HG03460 (cell line): ENCODE measurements around the gene PIK3CB.
"Not testable (repeated sequence)": the region's sequence is repeated elsewhere in the genome, so short reads cannot be mapped to it uniquely, and the experiment has no call there.

ENCODE experiments used
- ATAC-seq: cut with Tn5 transposase; IDR thresholded peaks from one replicate; pipeline ENCODE4 v1.9.1; 2021; ENCODE audit not compliant: unreplicated experiment

PIK3CB gene

DNA sequence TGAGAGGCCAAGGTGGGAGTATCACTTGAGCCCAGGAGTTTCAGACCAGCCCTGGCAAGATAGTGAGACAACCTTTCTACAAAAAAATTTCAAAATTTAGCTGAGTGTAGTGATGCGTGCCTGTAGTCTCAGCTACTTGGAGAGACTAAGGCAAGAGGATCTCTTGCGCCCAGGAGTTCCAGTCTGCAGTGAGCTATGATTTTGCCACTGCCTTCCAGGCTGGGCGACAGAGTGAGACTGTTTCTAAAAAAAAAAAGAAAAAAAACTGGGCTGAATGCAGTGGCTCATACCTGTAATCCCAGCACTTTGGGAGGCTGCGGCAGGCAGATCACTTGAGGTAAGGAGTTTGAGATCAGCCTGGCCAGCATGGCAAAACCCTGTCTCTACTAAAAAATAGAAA, 14.0 kb upstream of the PIK3CB start:
- no peak for ATAC-seq

DNA sequence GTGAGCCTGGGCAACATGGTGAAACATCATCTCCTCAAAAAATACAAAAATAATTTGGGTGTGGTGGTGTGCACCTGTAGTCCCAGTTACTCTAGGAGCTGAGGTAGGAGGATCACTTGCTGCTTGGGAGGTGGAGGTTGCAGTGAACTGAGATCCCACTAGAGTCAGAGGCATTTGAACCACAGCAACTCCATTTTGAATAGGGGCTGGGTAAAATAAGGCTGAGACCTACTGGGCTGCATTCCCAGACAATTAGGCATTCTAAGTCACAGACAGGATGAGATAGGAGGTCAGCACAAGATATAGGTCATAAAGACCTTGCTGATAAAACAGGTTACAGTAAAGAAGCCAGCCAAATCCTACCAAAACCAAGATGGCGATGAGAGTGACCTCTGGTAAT, 12.1 kb upstream of the PIK3CB start:
- ATAC-seq: not testable (repeated sequence)

DNA sequence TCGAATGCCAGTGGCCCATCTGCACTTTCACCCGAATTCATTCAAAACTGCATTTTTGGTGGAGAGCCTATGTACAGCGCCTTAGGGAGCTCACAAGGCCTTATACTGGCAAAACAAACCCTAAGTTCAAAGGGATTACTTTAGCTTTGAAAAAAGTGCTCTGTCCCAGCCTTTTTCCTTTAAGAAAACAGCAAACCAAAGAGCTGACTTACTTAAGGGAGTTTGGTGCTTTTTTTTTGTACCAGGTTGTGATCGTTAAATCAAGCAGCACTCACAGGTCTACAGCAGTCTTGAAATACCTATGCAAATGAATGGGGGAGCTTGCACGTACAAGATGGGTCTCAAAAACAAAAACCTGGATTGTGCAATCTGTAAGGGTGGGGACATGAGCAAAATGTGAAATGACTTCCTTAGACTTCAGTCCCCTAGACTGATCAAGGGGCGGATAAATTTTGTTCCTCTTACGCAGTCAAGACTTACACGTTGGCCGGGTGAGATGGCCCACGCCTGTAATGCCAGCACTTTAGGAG, 11.6 kb upstream of the PIK3CB start:
- ATAC-seq: no peak

DNA sequence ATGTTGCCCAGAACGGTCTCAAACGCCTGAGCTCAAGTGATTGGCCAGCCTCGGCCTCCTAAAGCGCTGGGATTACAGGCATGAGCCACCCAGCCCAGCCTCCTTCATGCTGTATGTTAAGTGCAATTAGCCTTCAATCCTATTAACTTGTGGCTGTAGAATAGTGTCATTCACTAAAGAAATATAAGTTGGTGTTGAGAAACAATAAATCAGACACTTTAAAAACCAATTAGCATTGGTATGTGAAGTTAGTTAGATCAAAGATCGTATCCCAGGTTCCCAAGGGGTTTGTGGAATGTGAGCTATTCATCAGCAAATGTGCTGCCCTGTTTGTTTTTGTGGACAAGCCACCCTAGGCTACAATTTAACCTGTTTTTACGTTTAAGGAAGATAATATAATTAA, 11.0 kb upstream of the PIK3CB start:
- ATAC-seq: no peak

DNA sequence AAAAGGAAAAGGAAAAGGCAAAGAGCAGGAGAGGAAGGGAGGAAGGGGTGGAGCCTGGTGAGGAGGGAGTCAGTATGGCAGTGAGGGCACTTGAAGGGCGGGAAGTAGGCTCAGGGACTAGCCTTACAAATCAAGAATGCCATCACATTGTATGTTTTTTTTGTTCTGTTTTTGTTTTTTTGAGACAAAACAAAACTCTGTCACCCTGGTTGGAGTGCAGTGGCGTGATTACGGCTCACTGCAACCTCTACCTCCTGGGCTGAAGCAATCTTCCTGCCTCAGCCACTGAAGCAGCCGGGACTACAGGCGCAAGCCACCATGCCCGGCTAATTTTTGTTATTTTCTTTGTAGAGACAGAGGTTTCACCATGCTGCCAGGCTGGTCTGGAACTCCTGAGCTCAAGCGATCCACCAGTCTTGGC, 10.5 kb upstream of the PIK3CB start:
- no peak for ATAC-seq

DNA sequence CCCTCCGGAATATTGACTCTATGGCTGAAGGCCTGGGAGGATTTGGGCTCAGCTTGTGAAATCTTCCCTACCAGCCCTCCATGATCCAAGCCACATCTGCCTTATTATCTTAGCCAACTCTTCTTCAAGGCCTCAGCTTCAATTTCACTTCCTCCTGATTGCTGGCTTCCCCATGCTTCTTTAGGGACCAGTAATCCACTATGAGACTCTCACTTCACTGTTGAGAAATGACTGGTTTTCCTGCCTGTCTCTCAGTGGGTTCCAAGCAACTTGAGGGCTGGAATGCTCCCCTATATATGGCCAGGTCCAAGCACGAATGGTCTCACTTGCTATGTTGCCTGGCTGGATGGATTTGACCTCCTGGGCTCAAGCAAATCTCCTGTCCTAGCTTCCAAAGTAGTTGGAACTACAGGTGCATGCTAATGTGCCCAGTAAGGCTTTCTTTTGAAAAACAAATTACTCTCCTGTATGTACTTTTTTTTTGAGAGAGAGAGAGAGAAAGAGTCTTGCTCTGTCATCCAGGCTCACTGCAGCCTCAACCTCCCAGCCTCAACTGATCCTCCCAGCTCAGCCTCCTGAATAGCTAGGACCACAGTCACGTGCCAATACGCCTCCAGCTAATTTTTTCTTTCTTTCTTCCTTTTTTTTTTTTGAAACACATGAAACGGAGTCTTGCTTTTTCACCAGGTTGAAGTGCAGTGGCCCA, 7.9 kb upstream of the PIK3CB start:
- peak; percentile 84 for ATAC-seq

DNA sequence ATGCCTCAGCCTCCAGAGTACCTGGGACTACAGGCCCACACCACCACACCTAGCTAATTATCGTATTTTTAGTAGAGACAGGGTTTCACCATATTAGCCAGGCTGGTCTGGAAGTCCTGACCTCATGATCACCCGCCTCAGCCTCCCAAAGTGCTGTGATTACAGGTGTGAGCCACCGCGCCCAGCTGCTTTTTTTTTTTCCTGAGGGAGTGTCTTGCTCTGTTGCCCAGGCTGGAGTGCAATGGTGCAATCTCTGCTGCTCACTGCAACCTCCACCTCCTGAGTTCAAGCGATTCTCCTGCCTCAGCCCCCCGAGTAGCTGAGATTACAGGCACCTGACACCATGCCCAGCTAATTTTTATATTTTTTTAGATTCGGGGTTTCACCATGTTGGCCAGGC, 3.7 kb upstream of the PIK3CB start:
- not testable (repeated sequence) for ATAC-seq

DNA sequence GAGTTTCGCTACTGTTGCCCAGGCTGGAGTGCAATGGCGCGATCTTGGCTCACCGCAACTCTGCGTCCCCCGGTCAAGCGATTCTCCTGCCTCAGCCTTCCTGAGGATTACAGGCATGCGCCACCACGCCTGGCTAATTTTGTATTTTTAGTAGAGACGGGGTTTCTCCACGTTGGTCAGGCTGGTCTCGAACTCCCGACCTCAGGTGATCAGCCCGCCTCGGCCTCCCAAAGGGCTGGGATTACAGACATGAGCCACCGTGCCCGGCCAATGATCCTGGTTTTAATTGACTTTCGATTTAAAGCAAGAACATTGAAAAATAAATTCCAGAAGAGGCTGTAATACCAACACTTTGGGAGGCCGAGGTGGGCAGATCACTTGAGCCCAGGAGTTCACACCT, 1.1 kb upstream of the PIK3CB start:
- ATAC-seq: not testable (repeated sequence)

DNA sequence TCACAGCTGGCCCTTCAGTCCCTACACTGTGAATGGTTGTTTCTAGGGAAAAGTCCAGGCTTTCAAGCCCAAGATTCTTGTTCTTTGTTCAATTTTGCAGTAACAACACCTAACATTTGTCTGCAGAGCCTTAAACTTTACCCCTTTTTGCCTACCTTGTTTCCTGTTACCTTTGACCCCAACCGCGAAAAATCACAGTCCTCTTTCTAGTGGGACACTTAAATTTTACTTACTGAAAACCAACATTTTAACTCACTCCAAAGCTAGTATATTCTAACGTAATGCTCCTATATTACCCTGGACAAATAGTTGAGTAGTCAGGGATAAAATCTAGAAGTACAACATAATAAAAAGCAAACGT, 649 bp upstream of the PIK3CB start:
- ATAC-seq: no peak

DNA sequence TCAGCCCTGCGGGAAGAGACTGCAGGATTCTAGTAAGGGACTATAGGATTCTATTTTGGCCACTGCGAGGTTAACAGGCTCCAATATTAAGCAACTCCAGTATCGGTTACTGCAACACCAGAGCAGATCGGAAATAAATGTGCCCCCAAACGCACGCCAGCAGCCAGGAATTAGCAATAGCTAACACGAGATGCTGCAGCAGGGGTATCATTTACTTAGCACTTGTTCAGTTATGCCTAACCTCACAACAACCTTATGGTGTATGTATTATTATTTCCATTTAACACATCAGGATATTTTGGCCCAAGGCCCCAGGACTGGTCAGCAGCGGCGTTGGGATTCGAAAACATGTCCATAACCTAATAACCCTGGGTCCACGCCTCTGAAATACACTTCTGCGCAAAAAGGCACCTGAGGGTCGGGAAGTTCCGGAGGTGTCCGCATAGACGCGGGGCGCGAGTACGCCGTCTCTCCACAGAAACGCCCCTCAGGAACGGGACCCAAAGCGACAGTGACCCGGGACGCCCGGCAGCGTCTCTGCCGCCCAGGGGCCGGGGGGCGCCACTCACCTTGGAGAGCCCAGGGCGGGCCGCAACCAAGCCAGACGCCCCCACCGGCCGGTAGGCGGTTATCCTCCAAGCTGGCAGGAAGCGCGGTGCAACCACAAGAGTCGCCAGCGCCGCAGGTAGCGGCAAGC, 681 bp downstream of the PIK3CB start:
- peak; percentile 43 for ATAC-seq

DNA sequence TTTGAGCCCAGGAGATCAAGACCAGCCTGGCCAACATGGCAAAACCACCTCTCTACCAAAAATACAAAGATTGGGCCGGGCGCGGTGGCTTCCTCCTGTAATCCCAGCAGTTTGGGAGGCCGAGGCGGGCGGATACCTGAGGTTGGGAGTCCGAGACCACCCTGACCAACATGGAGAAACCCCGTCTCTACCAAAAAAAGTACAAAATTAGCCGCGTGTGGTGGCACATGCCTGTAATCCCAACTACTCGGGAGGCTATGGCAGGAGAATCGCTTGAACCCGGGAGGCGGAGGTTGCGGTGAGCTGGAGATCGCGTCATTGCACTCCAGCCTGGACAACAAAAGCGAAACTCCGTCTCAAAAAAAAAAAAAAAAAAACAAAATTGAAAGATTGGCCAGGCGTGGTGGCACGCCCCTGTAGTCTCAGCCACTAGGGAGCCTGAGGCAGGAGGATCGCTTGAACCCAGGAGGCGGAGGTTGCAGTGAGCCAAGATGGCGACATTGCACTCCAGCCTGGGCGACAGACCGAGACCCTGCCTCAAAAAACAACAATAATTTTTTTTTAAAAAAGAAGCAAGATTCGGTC, 2.2 kb downstream of the PIK3CB start:
- not testable (repeated sequence) for ATAC-seq

DNA sequence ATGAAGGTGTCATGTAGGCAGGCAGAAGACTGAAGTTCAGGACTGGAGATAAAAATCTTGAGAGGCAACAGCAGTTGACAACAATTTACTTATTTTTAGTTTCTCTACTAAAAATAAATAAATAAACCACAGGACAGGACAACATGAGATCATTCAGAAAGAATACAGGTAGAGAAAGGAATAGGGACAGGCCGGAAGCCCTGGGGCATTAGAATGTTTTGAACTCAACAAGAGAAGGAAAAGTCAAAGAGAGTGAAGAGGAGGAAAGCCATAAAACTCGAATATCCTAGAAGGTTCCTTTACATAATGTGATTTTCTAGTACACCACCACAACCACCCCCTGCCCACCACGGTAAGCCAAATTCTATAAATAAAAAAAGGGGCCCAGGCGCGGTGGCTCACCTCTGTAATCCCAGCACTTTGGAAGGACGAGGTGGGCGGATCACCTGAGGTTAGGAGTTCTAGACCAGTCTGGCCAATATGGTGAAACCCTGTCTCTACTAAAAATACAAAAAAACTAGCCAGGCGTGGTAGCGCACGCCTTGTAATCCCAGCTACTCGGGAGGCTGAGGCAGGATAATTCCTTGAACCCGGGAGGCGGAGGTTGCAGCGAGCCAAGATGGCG, 4.7 kb downstream of the PIK3CB start:
- no peak for ATAC-seq

DNA sequence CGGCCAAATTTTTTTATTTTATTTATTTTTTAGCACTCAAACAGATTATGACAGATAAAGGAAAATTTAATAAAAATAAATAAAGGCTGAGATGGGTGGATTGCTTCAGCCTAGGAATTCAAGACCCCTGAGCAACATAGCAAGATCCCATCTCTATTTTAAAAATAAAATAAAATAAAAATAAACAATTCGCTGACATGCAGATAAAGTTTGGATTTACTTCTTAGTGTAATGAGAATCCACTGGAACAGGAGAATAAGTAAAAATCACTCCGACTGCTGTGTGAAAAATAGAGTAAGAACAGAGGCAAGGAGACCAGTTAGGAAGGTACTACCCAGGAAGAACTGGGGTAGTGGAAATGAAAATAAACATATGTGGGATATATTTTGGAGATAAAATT, 5.6 kb downstream of the PIK3CB start:
- ATAC-seq: no peak

DNA sequence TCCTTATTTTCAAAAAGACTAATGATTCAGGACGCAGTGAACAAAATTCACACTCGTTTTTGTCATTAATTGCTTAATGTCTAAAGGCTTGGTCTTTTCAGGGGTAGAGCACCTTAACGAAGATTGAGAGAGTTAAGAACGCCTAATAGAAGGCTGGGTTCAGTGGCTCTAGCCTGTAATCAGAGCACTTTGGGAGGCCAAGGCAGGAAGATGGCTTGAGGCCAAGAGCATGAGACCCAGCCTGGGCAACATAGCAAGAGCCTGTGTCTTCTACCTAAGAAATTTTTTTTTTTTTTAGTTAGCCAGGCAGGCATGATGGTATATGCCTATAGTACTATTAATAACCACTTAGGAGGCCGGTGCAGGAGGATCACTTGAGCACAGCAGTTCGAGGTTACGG, 7.5 kb downstream of the PIK3CB start:
- no peak for ATAC-seq

DNA sequence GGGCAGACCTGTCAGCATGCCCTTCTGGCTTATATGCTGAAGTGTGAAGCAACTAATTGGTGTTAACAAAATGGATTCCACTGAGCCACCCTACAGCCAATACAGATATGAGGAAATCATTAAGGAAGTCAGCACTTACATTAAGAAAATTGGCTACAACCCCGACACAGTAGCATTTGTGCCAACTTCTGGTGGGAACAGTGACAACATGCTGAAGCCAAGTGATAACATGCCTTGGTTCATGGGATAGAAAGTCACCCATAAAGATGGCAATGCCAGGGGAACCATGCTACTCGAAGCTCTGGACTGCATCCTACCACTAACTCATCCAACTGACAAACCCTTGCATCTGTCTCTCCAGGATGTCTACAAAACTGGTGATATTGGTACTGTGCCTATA, 9.4 kb downstream of the PIK3CB start:
- no peak for ATAC-seq

DNA sequence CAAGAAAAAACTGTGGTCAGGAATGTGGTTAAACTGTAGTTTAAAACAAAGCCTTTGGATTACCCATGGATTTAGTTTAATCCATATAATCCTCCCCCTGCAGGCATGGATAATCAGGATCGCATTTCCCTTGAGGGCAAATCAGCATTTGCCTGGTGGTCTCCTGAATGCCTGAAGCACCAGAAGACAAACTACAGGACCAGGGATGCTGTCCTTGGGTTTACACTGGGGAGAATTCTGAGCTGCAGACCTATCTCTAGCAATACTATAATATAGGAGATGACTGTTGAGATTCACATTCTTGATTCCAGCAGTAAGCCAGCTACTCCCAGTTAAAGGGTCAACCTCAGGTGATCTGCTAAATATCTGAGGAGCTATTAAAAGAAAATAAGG, 10.6 kb downstream of the PIK3CB start:
- no peak for ATAC-seq

DNA sequence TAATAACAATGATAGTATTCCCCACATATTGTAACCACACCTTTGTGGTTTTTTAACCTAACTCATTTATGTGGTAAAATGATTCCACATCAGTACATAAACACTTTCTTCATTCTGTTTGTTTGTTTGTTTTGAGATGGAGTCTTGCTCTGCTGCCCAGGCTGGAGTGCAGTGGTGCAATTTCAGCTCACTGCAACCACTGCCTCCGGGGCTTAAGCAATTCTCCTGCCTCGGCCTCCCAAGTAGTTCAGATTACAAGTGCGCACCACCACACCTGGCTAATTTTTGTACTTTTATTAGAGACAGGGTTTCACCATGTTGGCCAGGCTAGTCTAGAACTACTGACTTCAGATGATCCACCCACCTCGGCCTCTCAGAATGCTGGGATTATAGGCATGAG, 14.3 kb downstream of the PIK3CB start:
- ATAC-seq: not testable (repeated sequence)

DNA sequence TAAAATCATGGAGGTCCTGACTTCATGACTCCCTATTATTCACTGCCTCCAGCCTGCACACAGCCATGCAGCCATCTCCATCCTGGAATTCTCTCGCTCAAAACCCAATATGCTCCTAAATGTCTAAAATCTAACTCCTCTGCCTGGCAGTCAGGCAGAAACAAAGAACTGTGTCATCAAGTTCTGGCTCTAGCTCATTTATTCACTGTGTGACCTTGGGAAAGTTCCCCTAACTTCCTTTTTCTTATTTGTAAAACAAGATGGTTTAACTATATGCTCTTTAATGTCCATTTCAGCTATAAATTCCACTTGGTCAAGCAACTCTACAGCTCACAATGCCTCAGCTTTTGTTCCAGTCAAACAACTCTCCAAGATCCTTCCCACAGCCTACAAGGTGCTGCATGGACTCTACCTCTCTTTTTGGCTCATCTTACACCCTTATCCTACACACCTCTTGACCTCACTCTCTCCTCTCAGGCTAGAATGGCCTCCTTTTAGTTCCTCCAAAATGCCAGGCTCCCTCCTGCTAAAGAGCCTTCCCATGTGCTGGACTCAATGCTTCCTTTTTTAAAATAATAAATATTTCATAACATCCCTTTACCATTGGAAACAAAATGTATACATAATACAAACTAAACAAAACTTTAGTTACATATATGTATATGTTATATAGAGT, 16.4 kb downstream of the PIK3CB start:
- ATAC-seq: no peak

DNA sequence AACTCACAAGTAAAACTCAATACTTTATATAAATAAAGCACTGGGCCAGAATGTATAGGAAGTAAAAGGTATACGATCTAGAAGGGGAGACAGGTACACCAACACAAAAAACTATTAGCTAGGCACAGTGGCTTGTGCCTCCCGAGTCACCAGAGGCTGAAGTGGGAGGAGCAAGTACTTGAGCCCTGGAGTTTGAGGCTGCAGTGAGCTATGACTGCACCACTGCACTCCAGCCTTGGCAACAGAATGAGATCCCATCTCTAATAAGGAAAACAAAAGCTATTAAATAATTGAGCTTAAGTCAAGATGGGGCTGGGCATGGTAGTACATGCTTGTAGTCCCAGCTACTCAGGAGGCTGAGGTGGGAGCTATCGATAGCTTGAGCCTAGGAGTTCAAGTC, 17.0 kb downstream of the PIK3CB start:
- no peak for ATAC-seq

DNA sequence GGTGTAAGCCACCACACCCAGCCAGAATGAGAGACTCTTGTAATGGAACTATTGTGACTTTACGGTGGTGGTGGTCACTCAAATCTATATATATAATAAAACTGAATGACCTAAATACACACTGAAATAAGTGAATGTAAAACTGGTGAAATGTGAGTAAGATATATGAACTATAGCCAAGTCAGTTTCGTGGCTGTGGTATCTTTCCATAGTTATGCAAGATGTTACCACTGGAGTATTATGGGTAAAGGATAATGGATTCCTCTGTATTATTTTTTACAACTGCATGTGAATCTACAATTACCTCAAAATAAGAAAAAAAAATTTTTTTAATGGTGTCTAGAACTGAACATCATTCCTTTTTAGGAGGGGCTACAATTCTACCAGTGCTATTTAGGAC, 21.9 kb downstream of the PIK3CB start:
- no peak for ATAC-seq
